H1 (cell line): Measurements from ENCODE around the gene PRRT1. TPM values are rescaled to one million over a fixed set of nuclear protein-coding genes. Genes with fewer than 3 reads are reported as not detected.

Experiments
- ASH2L ChIP-seq: fragments of 200-600, 300-600 bp; sonication (generic); IDR thresholded peaks from one replicate; pipeline ENCODE4 v1.7.1; 2017; ENCODE audit warnings: low read length
- CEBPB ChIP-seq: IDR thresholded peaks from 2 replicates; pipeline ENCODE4 v1.6.1; 2012; ENCODE audit warnings: low read depth, low read length
- CREB1 ChIP-seq: IDR thresholded peaks from 2 replicates; pipeline ENCODE4 v1.6.1; 2012; ENCODE audit warnings: inconsistent platforms
- EGR1 ChIP-seq: IDR thresholded peaks from 2 replicates; pipeline ENCODE4 v1.6.1; 2011; ENCODE audit warnings: low read depth, low read length, borderline replicate concordance
- FOSL1 ChIP-seq: IDR thresholded peaks from 2 replicates; pipeline ENCODE4 v1.6.1; 2011; ENCODE audit warnings: mild to moderate bottlenecking, low read depth, low read length, moderate library complexity; ENCODE audit not compliant: insufficient read depth
- RFX5 ChIP-seq: IDR thresholded peaks from 2 replicates; pipeline ENCODE4 v1.6.1; 2011; ENCODE audit warnings: low read depth, low read length, improper control_type of control experiment, borderline replicate concordance
- SIRT6 ChIP-seq: IDR thresholded peaks from one replicate; pipeline ENCODE4 v1.7.1; 2012; ENCODE audit warnings: low read length, inconsistent platforms
- SRF ChIP-seq: IDR thresholded peaks from 2 replicates; pipeline ENCODE4 v1.6.1; 2011; ENCODE audit warnings: mild to moderate bottlenecking, low read depth, low read length, moderate library complexity
- TAF1 ChIP-seq: IDR thresholded peaks from 2 replicates; pipeline ENCODE4 v1.6.1; 2011; ENCODE audit warnings: mild to moderate bottlenecking, low read depth, low read length
- TAF7 ChIP-seq: optimal IDR thresholded peaks from 2 replicates; pipeline ENCODE3; 2011; ENCODE audit warnings: low read depth, mild to moderate bottlenecking, inconsistent platforms, low read length, moderate library complexity, borderline replicate concordance
- TBP ChIP-seq: IDR thresholded peaks from 2 replicates; pipeline ENCODE4 v1.6.1; 2011; ENCODE audit warnings: low read depth, low read length, improper control_type of control experiment
- polyA plus RNA-seq, 7 experiments: library from polyadenylated mRNA; depleted of rRNA in 3 of 7; stranded (reverse) in 5 of 7; unstranded in 2 of 7; fragments of >200 nt in 5 of 7; fragments of 200-250 nt in 2 of 7; gene quantifications; 1 replicate in 5 of 7; 2 replicates in 1 of 7; 4 replicates in 1 of 7; pipeline versions ENCODE4 v1.2.1 to v1.2.3, GENCODE V29; 2011 to 2013; ENCODE audit warnings: missing spikeins in 2 of 7, mixed read lengths in 2 of 7
- total RNA-seq: library from RNA; stranded (reverse); fragmentation: NEBNext Ultra II Directional; extraction: Animal tissue kit (Norgen Biotek cat#: 25700); gene quantifications from 2 replicates; pipeline ENCODE4 v1.2.1, GENCODE V29; 2021
- TF ChIP-seq, protein P1 (sequence below): IDR thresholded peaks from 2 replicates; pipeline ENCODE4 v1.6.1; 2012; ENCODE audit warnings: low read length, inconsistent platforms
- TF ChIP-seq, protein P2 (sequence below), 3 experiments: IDR thresholded peaks; 1 replicate in 2 of 3; 2 replicates in 1 of 3; pipeline versions ENCODE4 v1.5.1 to v1.6.1; 2011; ENCODE audit warnings: low read length in 3 of 3, mild to moderate bottlenecking in 3 of 3, inconsistent platforms in 2 of 3, low read depth in 1 of 3, moderate library complexity in 1 of 3; ENCODE audit not compliant: insufficient read depth in 1 of 3; ENCODE audit errors: control extremely low read depth in 1 of 3

Gene PRRT1
- total and polyA plus RNA-seq, 2 of the 8 experiments (the other 6 are each of a cell fraction or from before 2014, with no cell fraction given) = 0.71 to 2.8 TPM

DNA sequence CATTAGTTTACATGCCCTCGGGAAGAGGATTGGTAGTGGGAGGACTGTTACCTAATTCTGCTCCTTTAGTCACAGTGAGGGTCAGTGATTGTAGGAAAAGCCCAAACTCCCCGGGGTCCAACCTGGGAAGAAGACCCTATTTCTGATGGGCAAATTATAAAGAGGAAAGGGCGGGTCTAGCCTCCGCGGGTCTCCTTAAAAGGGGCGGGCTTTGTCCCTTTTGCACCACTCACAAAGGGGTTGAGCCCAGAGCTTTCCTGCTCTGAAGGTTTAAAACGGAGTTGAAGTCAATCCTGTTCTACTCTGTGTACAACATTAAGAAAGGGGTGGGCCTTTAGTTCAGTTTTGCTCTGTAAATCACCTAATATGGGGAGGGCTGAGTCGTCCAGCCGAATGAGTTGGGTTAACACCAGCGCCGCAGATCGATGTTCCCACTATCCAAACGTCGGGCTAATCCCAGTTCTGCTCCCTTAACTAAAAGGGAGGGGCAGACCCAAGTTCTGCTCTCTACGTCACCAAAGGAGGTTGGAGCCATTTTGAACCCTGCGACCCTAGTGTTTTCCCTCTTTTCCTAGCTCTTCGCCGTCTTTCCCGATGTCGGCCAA is 25.5 kb upstream of the PRRT1 start (continued):
- TF ChIP-seq, protein P1, sequence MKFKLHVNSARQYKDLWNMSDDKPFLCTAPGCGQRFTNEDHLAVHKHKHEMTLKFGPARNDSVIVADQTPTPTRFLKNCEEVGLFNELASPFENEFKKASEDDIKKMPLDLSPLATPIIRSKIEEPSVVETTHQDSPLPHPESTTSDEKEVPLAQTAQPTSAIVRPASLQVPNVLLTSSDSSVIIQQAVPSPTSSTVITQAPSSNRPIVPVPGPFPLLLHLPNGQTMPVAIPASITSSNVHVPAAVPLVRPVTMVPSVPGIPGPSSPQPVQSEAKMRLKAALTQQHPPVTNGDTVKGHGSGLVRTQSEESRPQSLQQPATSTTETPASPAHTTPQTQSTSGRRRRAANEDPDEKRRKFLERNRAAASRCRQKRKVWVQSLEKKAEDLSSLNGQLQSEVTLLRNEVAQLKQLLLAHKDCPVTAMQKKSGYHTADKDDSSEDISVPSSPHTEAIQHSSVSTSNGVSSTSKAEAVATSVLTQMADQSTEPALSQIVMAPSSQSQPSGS = 0 out of 2 replicates have a peak, but pooled peaks have one; percentile 23
- TF ChIP-seq SRF (0 out of 2 replicates have a peak, but pooled peaks have one; percentile 12), ASH2L (no peak), CREB1 (peak; percentile 87), TAF1 (peak; percentile 56), TBP (peak; percentile 66), TAF7 (peak; percentile 29), SIRT6 (no peak), CEBPB (no peak), RFX5 (no peak), EGR1 (no peak), FOSL1 (no peak)
- TF ChIP-seq, protein P2, sequence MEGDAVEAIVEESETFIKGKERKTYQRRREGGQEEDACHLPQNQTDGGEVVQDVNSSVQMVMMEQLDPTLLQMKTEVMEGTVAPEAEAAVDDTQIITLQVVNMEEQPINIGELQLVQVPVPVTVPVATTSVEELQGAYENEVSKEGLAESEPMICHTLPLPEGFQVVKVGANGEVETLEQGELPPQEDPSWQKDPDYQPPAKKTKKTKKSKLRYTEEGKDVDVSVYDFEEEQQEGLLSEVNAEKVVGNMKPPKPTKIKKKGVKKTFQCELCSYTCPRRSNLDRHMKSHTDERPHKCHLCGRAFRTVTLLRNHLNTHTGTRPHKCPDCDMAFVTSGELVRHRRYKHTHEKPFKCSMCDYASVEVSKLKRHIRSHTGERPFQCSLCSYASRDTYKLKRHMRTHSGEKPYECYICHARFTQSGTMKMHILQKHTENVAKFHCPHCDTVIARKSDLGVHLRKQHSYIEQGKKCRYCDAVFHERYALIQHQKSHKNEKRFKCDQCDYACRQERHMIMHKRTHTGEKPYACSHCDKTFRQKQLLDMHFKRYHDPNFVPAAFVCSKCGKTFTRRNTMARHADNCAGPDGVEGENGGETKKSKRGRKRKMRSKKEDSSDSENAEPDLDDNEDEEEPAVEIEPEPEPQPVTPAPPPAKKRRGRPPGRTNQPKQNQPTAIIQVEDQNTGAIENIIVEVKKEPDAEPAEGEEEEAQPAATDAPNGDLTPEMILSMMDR (IDR thresholded peaks at IDR 0.05; ENCODE audit: control extremely low read depth in 1 of 3, insufficient read depth in 1 of 3, low read depth in 1 of 3, low read length in 3 of 3) = no peak
- TF ChIP-seq, all 59 proteins: peak for 9
